ENCODE results near the gene SLC9B2. TPM values are rescaled to one million over a fixed set of nuclear protein-coding genes. Genes with fewer than 3 reads are reported as not detected.

The SLC9B2 gene
- polyA plus RNA-seq, 1 experiment, result 12.6 TPM

DNA sequence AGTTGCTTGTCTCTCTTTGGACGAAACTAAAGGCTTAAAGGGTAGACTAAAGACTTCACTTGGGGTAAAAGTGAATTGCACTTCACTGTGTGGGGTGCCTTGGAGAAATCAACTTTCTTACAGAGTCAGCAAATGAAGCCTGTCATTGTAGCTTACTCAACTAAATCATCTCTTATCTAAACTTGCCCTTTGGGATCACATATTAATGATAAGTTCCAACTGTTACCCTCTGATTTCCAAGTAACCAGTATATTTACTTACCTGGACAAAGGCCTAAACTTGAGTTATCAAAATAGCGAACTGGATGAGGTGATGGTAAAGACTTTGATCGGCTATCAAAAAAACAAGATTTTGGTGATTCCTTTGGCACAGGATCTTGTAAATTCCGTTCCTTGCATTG lies 32.0 kb upstream of the SLC9B2 start:
- CTCF ChIA-PET, result interaction anchor here (3.7 kb wide), 1 partner anchor 9 kb away, joined by 14 read pairs; the partner anchor contains the start of gene BDH2
- POLR2A ChIA-PET, result no interaction called here

DNA sequence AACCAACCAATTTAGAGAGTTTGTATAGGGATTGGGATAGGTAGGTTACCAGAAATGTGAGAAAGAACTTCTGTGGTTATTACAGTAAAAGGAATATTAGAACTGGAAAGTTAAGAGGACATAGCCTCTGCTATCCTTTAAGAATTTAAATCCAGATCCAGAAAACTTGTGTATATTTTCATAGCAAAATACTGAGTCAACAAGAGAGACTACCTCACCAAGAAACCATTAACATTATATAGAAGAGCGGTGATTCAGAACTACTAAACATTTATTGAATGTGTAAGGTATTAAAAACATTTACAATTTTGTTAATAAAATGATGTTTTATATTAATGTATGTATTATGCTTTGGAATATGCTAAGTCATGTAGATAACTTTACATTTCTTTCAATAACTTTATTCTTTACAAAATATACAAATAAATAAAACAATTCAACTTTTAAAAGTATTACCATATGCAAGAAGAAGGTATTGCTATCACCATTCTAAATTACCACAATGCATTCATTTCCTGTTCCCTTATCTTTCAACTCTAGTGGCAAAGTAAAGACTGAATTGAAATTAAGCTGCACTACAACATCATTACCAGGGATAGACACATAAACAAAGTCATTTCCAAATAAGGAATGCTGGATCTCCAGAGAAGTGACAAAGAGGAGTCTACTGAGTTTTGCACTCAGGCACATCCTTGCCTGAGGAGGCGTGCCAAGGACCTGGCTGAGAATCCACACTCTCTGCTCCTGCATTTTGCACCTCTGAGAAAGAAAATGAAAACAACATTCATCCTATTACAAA lies 29.2 kb upstream of the SLC9B2 start:
- ChIA-PET CTCF (interaction anchor here (1.3 to 2.0 kb wide), 2 partner anchors 9 to 485 kb away, joined by 3 to 5 read pairs; no protein-coding TSS in a partner anchor), POLR2A (no interaction called here)
- Histone ChIP-seq H3K27me3 (ENCODE audit: control insufficient read depth, insufficient read depth, low read length) (no peaks in the 10 kb centered on the region), H3K4me3 (ENCODE audit: low read depth, low read length) (no peak overlapping the region), H3K36me3 (ENCODE audit: control insufficient read depth, insufficient read depth, low read length) (no peaks in the 10 kb centered on the region)
- TF ChIP-seq, protein P1, sequence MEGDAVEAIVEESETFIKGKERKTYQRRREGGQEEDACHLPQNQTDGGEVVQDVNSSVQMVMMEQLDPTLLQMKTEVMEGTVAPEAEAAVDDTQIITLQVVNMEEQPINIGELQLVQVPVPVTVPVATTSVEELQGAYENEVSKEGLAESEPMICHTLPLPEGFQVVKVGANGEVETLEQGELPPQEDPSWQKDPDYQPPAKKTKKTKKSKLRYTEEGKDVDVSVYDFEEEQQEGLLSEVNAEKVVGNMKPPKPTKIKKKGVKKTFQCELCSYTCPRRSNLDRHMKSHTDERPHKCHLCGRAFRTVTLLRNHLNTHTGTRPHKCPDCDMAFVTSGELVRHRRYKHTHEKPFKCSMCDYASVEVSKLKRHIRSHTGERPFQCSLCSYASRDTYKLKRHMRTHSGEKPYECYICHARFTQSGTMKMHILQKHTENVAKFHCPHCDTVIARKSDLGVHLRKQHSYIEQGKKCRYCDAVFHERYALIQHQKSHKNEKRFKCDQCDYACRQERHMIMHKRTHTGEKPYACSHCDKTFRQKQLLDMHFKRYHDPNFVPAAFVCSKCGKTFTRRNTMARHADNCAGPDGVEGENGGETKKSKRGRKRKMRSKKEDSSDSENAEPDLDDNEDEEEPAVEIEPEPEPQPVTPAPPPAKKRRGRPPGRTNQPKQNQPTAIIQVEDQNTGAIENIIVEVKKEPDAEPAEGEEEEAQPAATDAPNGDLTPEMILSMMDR (IDR thresholded peaks at IDR 0.05; ENCODE audit: insufficient read depth, low read depth, low read length), result no peak
- no peak for DNase-seq (ENCODE audit: low read depth)

More for the DNA sequence above, 32.0 kb upstream of the SLC9B2 start:
- no peak for DNase-seq (ENCODE audit: low read depth)
- no peaks in the 10 kb centered on the region for H3K27me3 ChIP-seq (ENCODE audit: control insufficient read depth, insufficient read depth, low read length)
- H3K36me3 ChIP-seq (ENCODE audit: control insufficient read depth, insufficient read depth, low read length), result no peaks in the 10 kb centered on the region
- TF ChIP-seq, protein P1 (IDR thresholded peaks at IDR 0.05; ENCODE audit: insufficient read depth, low read depth, low read length), result no peak
- no peak overlapping the region for H3K4me3 ChIP-seq (ENCODE audit: low read depth, low read length)

DNA sequence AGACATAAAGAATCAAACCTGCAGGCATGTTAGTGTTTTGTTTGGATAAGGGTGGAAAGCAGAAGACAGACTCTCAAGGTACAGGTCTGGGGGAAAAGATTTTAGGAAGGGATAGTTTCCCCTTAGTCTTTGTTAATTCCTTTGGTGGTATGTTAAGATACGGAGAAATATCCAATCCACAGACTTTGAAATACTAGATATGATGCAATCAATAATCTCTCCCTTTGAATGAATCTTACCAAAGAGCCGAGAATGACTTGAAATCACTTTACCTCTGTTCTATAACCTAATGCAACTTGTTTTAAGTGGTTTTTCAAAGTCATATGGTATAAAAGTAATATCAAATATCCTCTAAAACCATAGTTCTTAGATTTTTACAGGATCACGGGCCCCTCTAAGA lies 28.3 kb upstream of the SLC9B2 start:
- no peaks in the 10 kb centered on the region for H3K27me3 ChIP-seq (ENCODE audit: control insufficient read depth, insufficient read depth, low read length)
- POLR2A ChIA-PET, result no interaction called here
- H3K36me3 ChIP-seq (ENCODE audit: control insufficient read depth, insufficient read depth, low read length), result no peaks in the 10 kb centered on the region
- TF ChIP-seq, protein P1 (IDR thresholded peaks at IDR 0.05; ENCODE audit: insufficient read depth, low read depth, low read length), result no peak
- no peak for DNase-seq (ENCODE audit: low read depth)
- no peak overlapping the region for H3K4me3 ChIP-seq (ENCODE audit: low read depth, low read length)
- CTCF ChIA-PET, result interaction anchor here (1.1 kb wide), 1 partner anchor 43 kb away, joined by 3 read pairs; no protein-coding TSS in a partner anchor

DNA sequence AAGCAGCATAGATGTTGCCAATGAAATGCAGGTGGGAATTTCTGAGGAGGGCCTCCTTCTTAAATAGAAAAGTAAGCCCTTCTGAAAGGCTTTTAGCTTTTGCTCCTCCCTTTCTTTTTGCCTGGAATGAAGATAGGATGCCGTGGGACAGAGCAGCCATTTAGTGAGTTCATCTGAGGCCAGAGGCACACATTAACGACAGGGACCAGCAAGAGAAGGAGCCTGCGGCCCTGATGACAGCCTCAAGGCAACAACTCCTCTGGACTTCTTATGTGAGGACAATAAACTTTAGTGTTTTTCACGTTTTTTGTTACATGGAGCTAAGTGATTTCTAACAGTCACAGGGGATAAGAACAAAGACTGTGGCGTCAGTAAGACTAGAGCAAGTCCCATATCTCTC lies 24.1 kb upstream of the SLC9B2 start:
- TF ChIP-seq, protein P1 (IDR thresholded peaks at IDR 0.05; ENCODE audit: insufficient read depth, low read depth, low read length), result no peak
- DNase-seq (ENCODE audit: low read depth), result no peak
- Histone ChIP-seq H3K4me3 (ENCODE audit: low read depth, low read length) (no peak overlapping the region), H3K27me3 (ENCODE audit: control insufficient read depth, insufficient read depth, low read length) (no peaks in the 10 kb centered on the region), H3K36me3 (ENCODE audit: control insufficient read depth, insufficient read depth, low read length) (no peaks in the 10 kb centered on the region)
- CTCF ChIA-PET, result interaction anchor here (0.7 to 2.5 kb wide), 7 partner anchors 10 to 680 kb away, joined by 3 to 14 read pairs (median 4); no protein-coding TSS in a partner anchor
- POLR2A ChIA-PET, result no interaction called here

DNA sequence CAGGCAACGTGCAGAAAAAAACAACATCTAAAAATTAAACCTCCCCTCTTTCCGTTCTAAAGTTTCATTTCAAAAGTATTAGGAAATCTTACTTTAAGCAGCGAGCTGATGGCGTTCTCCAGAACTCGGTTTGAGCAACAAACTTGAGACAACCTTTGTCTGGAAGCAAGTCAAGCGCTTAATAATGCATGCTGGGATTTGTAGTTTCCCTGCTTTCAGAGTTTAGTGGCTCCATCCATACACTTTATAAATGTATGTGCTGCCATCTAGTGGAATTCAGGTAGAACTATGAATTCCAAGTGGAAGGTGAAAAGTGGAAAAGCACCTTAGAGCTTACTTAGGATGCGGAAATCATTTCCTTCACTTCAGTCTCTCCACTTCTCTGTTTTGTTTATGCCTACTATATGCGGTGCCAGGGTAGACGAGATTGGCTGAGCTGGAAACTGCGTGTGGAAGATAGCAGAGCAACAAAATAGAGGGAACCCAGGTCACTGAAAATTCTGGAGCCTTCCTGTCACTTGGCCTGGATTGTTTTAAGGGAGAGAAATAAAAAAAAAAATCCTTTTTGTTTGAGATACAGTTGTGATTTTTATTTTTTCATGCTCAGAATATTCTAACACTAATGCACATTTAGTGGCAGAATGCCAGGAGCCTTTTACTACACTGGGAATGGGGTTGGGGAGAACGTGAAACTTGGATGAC lies 23.3 kb upstream of the SLC9B2 start, which contains the start of gene BDH2:
TSS of gene BDH2 (minus strand) at position 144 of the 702 bp plus-strand sequence. CDS start 3,580 bp downstream, outside the sequence.
- POLR2A ChIA-PET, result no interaction called here
- peak within 1 kb of the TSS; percentile 46 for H3K4me3 ChIP-seq (ENCODE audit: low read depth, low read length)
- TF ChIP-seq, protein P1 (IDR thresholded peaks at IDR 0.05; ENCODE audit: insufficient read depth, low read depth, low read length), result peak; percentile 63
- no peaks in the 10 kb centered on the region for H3K36me3 ChIP-seq (ENCODE audit: control insufficient read depth, insufficient read depth, low read length)
- no peaks in the 10 kb centered on the region for H3K27me3 ChIP-seq (ENCODE audit: control insufficient read depth, insufficient read depth, low read length)
- CTCF ChIA-PET, result interaction anchor here (0.6 to 2.5 kb wide), 22 partner anchors 9 to 1052 kb away, joined by 3 to 14 read pairs (median 4); partner anchors contain the start of gene SLC9B2
- DNase-seq (ENCODE audit: low read depth), result peak; percentile 82
